Left lung (tissue), 10 donors: ENCODE data around the gene OS9. TPM values are rescaled to one million over a fixed set of nuclear protein-coding genes. Genes with fewer than 3 reads are reported as not detected.

ENCODE experiments used
- ATAC-seq: fragments of 200-7000 bp; cut with Tn5 transposase; one replicate; pipeline ENCODE4 v1.9.1; 2020; ENCODE audit warnings: moderate library complexity
- DNase-seq, 4 donors: peaks; one replicate each; pipeline ENCODE4 v3.0.0-alpha.2; 2013 to 2020
- H3K27ac ChIP-seq, 2 donors: fragments of 200-600 bp; sonication (generic) in 1 of 2; one replicate each; pipeline versions ENCODE4 v1.5.0 to v1.8.0; 2020 to 2021
- H3K27me3 ChIP-seq, 2 donors: fragments of 200-600 bp; sonication (generic) in 1 of 2; one replicate each; pipeline versions ENCODE4 v1.5.0 to v1.8.0; 2020 to 2021
- H3K36me3 ChIP-seq, 2 donors: fragments of 200-600 bp; sonication (generic) in 1 of 2; one replicate each; pipeline versions ENCODE4 v1.5.0 to v1.8.0; 2020 to 2021
- H3K4me1 ChIP-seq, 2 donors: fragments of 200-600 bp; one replicate each; pipeline ENCODE4 v1.8.0; 2021
- H3K4me3 ChIP-seq, 2 donors: fragments of 200-600 bp; sonication (generic) in 1 of 2; one replicate each; pipeline versions ENCODE4 v1.5.0 to v1.8.0; 2020 to 2021; ENCODE audit warnings: mild to moderate bottlenecking in 1 of 2
- H3K9me3 ChIP-seq, 2 donors: fragments of 200-600 bp; sonication (generic) in 1 of 2; one replicate each; pipeline versions ENCODE4 v1.5.0 to v1.8.0; 2020 to 2021
- CTCF ChIP-seq, 2 donors: fragments of 200-600 bp; sonication (generic) in 1 of 2; IDR thresholded peaks; one replicate each; pipeline versions ENCODE4 v1.5.0 to v1.8.0; 2021; ENCODE audit warnings: antibody characterized with exemption in 2 of 2
- intact Hi-C, 2 donors: fragments of 100-400 bp; cut with DNase I; formaldehyde crosslinking; loops; one replicate each; pipeline versions ENCODE4 v1.11.2 to v1.14.2; 2022
- polyA plus RNA-seq, 6 donors: library from polyadenylated mRNA; unstranded; fragments of 120-200 nt; gene quantifications; one replicate each; pipeline ENCODE4 v1.2.1, GENCODE V29; 2013; ENCODE audit not compliant: insufficient read length in 6 of 6
- total RNA-seq, 2 donors: library from RNA; stranded (reverse); fragmentation: NEBNext Ultra II Directional; extraction: Animal tissue kit (Norgen Biotek cat#: 25700); gene quantifications; one replicate each; pipeline ENCODE4 v1.2.1, GENCODE V29; 2021
- donor health status: DM: no; HTN: yes; CAD: no.
- donor health status: DM: no; HTN: no; CAD: no.

The OS9 gene
- total and polyA plus RNA-seq, 8 donors = 200 to 321 (median 225) TPM

- ATAC-seq = no peak
- no peak for TF ChIP-seq CTCF (IDR thresholded peaks at IDR 0.05)
- H3K4me1 ChIP-seq = peaks cover 13 to 63% of the 10 kb centered on the region in 2 donors
- peaks cover 46 to 67% of the 10 kb centered on the region in 2 donors for H3K27me3 ChIP-seq
- H3K27ac ChIP-seq = no peak overlapping the region
- H3K36me3 ChIP-seq = peaks cover 0 to 14% of the 10 kb centered on the region in 2 donors
- DNase-seq = no peak
- intact Hi-C loops = no loop called here
- H3K4me3 ChIP-seq = no peak overlapping the region
- no peaks in the 10 kb centered on the region for H3K9me3 ChIP-seq
Observed at GRCh38 chr12:57739914-57740538, 46.1 kb downstream of the OS9 start.

GRCh38 chr12:57740656-57741412, 46.9 kb downstream of the OS9 start:
- peaks cover 13 to 65% of the 10 kb centered on the region in 2 donors for H3K4me1 ChIP-seq
- no peaks in the 10 kb centered on the region for H3K9me3 ChIP-seq
- peaks cover 0 to 8% of the 10 kb centered on the region in 2 donors for H3K36me3 ChIP-seq
- no peak for TF ChIP-seq CTCF (IDR thresholded peaks at IDR 0.05)
- peak overlapping the region in 1 of 2 donors; percentile 50 for H3K4me3 ChIP-seq
- no peak for ATAC-seq
- H3K27ac ChIP-seq = peak overlapping the region in 1 of 2 donors; percentile 81
- H3K27me3 ChIP-seq = peaks cover 39 to 58% of the 10 kb centered on the region in 2 donors
- no peak for DNase-seq
- intact Hi-C loops = no loop called here

- intact Hi-C loops = no loop called here
- DNase-seq (no peak), ATAC-seq (no peak)
- H3K36me3 ChIP-seq = peaks cover 0 to 13% of the 10 kb centered on the region in 2 donors
- peaks cover 13 to 65% of the 10 kb centered on the region in 2 donors for H3K4me1 ChIP-seq
- peak overlapping the region in 1 of 2 donors; percentile 81 for H3K27ac ChIP-seq
- no peak for TF ChIP-seq CTCF (IDR thresholded peaks at IDR 0.05)
- H3K4me3 ChIP-seq = peak overlapping the region in 1 of 2 donors; percentile 50
- peaks cover 34 to 53% of the 10 kb centered on the region in 2 donors for H3K27me3 ChIP-seq
- H3K9me3 ChIP-seq = no peaks in the 10 kb centered on the region
Observed at GRCh38 chr12:57741413-57741789, 47.5 kb downstream of the OS9 start.

- DNase-seq (peak in 1 of 4 donors; percentile 64), ATAC-seq (no peak)
- Histone ChIP-seq H3K27ac (peak overlapping the region in 1 of 2 donors; percentile 81), H3K4me3 (peak overlapping the region in 1 of 2 donors; percentile 50), H3K27me3 (peaks cover 27 to 46% of the 10 kb centered on the region in 2 donors), H3K36me3 (peaks cover 0 to 18% of the 10 kb centered on the region in 2 donors), H3K9me3 (no peaks in the 10 kb centered on the region), H3K4me1 (peaks cover 12 to 59% of the 10 kb centered on the region in 2 donors)
- intact Hi-C loops = no loop called here
- TF ChIP-seq CTCF (IDR thresholded peaks at IDR 0.05) = no peak
Observed at GRCh38 chr12:57741844-57742738, 48.2 kb downstream of the OS9 start.
